ENCODE data around the gene OBSL1.

Gene OBSL1

DNA sequence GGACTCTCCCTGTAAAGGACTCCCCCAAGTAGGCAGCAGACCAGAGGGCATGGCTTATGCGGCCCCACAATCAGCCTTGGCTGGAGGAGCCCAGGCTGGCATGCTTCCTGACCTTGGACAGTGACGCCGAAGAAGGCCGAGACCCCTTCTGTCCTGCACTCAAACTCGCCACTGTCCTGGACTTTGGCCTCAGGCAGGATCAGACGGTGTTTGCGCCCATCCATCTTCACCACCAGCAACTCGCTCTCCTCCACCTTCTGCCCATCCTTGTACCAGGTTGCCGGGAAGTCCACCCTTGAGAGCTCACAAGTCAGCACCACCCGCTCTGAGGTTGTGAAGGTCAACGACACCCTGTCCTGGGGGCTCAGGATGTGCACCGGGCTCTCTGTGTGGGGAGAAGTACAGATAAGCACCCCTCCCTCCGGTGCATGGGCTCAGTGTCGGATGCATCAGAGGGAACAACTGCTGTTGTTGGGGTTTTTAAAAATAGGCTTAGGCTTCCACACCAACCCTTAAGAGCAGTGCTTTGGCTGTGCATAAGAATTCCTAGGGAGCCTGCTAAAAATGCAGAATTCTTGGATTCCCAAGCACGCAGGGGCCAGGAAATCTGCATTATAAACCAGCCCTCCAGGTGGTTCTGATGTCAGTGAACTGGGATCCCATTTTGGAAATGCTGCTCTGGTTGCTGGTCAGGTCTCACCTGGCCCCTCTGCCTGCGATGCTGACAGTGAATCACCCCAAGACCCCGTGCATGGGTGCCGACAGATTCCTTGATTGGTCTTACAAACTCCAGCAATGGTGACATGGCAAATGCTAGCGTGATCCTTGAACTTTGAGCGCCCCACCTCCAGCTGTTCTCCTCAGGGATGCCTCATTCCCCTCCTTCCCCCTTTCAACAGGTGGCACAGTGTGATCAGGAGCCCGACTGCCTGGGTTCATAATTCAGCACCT, 5.9 kb downstream of the OBSL1 start:
- DNase-seq, result no peak

DNA sequence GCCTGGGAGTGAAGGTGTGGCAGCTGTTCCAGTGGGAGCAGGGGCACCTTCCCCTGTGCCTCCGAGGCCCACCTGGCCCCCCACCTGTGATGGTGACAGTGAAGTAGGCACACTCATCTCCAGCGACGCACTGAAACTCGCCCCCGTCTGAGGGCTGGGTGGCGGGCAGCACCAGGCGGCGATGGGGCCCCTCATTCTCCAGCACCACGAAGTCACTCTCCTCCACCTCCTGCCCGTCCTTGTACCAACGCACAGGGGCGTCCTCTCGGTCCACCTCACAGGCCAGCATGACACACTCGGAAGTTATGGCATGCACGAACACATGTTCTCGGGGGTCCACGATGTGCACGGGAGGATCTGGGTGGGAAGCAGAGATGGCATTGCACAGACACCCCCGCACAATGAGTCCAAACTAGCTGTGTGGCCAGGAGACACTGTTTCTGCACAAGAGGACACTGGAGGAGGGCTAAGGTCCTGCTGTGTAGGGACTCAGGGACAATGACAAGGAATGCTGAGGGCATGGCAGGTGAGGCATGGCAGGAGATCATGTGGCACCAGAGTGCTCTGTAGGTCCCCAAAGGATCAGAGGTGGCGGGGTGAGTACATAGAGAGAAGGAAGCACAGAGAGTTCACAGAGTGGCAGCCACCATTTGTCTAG, 7.9 kb downstream of the OBSL1 start:
- DNase-seq, result no peak

DNA sequence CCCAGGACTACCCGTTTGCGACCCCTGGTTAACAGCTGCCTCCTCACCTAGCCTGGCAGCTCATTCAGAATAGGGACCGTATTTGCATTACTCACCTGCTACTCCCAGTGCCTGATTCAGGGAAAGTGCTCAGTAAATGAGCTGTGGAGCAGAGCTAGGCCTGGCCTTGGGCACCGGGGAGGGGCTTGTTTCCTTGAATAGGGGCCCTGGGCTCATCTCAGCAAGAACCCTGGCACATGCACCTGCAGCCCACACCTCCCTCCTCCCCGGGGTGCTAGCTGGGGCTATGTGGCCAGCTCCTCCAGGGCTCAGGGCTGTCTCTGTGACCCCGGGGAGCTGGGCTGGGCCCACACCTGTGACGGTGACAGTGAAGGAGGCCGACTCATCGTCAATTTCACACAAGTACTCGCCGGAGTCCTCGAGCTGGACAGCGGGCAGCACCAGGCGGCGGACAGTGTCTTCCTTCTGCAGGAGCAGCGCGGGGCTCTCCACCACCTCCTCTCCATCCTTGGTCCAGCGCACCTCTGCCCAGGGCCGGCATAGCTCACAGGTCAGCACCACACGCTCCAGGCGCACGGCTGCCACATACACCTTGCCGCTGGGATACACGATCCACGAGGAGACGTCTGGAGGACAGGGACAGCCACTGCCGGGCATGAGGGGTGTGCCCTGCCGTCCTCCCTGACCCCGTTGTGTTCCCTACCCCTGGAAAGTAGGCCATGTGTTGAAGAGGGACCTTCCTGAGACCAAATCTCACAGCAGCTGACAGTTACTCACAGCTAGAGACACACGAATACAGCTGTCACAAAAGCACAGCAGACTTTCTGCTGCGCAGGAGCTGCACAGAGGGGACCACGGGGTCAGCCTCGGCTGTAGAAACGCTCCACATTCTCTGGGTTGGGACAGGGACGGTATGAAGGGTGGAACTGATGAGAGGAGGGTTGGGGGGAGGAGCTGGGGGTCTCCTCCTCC, 9.0 kb downstream of the OBSL1 start:
- DNase-seq, result no peak

DNA sequence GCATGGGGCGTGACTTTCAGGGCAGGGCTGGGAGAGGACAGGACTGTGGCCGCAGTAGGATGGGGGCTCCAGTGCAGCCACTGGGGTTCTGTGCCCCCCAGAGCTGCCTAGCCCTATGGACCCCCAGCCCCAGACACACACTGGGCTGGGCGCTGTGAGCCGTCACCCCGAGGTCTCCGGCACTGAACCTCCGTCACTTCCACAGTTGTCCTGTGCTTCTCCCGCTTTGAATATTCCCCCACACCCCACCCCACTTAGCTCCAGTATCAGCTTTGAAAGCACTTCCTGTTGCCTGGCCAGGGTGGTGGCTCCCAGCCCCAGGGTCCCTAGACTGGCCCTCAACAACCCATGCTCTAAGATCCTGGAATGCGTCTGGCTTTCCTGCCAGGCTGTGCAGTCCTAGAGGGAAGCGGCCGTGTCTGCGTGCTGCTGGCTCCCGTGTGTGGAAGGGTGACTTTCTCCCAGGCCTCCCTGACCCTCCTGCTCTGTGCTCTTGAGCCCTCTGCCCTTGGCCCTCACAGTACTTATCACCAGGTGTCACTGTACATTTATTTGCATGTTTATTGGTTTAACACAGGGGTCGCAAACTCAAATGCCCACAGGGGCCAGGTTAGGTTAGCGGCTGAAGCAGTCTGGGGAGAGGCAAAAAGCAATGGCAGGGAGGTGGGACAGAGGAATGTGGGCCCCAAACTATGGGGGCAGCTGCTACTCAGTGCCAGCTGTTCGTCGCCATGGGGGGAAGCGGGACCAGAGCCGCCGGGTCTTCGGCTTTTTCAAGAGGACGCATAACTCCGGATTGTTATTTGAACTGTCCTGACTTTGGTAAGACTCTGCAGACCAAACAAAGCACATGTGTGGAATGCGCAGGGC, 9.9 kb downstream of the OBSL1 start:
- no peak for DNase-seq

DNA sequence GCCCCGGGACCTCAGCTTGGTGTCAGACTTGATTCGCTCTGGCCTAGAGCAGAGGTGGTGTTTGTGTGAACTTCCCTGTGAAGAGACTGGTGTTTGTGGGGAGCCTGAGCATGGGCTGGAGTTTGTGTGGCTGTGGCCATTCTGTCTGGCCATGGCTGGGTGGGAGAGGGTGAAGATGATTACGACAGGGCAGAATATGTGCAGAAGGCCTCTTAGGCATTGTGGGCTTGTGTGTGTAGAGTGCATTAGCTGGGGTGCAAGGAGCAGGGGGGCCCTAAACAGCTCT, 10.5 kb downstream of the OBSL1 start:
- no peak for DNase-seq

DNA sequence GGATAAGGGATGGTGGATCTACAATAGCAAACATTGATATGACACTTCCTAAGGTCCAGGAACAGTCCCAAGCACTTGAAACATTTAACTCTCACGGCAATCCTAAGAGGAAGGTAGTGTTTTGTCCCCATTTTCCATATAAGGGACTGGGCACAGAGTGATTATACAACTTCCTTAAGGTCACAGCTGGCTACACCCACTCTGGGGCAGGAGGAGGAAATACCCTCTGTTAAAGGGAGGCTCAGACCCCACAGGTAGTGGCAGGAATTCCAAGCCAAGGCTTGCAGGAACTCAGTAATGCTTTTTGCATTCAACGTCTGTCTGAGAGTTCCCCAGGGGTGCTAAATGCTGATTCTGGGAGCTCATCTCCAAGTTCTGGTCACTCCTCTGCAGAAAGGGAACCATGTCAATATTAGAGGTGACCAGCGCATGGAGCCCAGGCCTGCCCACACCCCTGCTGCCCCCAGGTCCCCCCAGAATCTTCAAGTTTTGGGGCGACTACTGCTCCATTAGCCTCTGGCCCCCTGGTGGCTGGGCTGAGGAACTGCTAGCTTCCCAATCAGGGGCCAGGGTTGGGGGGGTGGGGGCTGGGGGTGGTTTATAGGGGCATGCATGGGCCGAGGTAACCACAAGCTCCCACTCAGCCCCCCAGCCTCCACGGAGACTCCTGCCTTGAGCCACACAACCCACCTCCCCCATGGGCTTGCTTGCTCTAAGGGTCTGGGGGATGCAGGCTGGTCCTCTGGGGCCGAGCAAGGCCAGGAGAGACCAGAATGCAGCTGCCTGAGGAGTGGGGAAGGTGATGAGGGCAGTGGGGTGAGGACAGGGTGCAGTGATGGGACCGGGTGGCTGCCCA, 11.1 kb downstream of the OBSL1 start:
- peak; percentile 16 for DNase-seq

DNA sequence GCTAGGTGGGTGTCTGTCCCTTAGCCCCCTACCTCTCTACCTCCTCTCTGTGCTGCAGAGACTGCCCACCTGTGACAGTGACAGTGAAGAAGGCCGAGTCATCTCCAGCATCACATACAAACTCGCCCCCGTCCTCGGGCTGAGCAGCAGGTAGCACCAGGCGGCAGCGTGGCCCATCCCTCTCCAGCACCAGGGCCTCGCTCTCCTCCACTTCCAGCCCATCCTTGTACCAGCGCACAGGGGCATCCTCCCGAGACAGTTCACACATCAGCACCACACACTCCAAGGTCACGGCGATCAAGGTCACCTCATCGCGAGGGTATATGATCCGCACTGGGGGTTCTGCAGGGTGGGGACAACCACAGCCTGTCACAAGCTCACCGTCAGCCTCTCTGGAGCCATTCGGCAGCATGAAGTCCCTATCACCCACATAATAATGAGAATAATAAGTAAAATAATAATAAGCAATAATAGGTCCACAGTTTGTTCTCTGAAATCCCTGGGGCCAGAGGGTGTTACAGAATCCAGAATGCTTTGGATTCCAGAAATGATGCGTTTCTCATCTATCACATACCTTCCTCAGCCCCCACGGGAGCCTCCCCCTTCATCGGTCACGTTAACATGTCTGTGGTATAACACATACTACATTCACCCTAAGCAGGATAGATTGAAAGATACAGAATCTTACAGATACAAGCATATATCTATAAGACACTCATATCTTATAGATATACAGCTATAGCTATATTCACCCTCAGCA, 12.0 kb downstream of the OBSL1 start:
- DNase-seq, result no peak

DNA sequence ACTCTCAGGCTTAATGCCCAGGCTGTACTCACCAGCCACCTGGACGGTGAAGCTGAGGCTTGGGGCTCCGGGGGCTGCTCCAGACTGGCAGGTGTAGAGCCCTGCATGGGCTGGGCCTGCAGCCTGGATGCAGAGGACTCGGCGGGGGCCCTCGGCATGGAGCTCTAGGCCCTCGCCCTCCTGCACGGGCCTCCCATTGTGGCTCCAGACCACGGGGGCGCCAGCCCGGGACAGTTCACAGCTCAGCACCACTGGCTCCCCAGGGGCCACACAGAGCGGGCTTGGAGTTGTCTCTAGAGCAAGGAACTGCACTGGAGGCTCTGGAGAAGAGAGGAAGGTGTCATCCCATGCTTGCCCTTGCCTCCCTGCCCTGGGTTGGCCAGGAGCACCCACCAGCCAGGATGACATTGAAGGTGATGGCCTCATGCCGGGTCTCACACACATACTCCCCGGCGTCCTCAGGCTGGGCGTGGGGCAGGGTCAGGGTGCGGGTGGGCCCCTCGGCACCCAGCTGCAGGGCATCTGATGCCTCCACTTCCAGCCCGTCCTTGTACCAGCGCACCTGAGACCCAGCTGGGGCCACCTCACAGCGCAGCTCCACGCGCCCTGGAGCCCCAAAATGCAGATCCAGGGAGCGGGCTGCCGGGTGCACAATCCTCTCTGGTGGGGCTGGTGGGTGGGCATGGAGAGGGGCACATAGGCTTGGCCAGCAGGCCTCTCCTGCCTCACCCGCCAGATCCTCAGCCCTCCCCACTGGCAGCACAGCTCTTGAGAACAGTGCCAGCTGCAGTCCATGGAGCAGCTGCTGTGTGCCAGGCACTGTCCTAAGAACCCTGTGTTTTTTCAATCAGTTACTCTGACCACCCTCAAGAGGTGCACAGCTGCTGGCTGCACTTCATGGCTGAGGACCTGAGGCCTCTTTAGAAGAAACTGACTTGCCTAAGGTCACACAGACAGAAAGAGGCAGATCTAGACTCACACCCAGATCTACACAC, 13.3 kb downstream of the OBSL1 start:
- no peak for DNase-seq

DNA sequence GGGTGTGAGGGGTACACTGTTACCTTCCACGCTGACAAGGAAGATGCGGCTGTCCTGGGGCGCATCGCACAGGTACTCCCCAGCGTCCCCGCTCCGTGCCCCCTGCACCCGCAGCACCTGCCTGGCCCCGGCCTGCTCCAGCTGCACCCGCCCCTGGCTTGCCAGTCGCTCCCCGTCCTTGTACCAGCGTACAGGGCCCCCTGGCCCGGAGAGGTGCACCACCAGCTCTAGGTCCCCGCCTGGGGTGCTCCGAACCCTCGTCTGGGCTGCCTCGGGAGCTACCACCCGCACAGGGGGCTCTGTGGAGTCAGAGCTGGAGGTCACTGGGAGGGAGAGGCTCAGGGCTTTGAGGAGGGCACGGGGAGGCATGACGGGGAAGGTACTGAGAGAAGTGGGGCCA, 14.0 kb downstream of the OBSL1 start:
- no peak for DNase-seq

DNA sequence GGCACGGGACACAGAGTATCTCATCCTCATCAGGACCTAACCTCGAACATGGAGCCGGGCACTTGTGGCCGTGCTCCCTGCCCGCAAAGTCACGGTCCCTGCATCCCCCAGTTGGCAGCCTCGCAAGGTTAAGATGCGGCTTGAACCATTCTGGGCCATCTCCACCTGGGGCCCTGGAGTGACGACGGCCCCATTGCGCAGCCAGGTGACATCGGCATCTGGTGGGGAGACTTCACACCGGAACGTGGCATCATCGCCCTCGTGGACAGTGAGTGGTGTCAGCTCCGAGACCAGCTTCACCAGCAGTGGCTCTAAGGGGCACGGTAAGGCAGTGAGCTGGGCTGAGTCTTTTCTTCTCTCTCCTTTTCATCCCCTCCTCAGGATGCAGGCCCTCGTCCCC, 14.9 kb downstream of the OBSL1 start:
- DNase-seq, result no peak

DNA sequence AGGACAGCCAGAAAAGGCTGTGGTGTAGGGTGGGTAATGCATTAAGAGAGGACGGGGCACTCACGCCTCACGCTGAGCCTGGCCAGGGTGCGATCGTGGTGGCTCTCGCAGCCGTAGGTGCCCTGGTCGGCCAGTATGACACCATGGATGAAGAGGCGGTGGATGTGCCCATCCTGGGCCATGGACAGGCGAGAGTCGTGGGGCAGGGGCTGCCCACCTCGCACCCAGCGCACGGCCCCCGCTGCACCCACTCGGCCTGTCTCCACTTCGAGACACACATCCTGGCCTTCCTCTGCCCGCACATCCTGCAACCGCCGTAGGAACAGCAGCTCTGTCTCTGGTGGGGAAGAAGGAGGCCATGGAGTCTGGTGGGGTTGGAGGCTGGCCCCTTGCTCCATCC, 15.4 kb downstream of the OBSL1 start:
- DNase-seq, result no peak

DNA sequence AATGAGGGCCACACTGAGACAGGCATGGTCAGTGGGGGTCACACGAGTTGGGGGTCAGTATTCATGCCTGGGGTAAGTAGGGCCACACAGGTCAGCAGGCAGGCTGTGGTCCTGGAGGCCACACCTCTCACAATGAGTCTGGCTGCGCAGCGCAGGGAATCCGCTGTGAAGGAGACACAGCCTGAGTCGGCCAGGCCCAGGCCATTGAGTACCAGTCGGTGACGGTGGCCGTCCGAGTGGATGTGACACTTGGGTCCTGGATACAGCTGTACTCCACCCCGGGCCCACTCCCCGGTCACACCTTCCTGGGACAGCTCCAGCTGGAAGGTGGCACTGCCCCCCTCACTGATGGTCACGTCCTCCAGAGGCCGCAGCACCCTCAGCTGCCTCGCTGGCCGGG, 17.0 kb downstream of the OBSL1 start:
- no peak for DNase-seq

DNA sequence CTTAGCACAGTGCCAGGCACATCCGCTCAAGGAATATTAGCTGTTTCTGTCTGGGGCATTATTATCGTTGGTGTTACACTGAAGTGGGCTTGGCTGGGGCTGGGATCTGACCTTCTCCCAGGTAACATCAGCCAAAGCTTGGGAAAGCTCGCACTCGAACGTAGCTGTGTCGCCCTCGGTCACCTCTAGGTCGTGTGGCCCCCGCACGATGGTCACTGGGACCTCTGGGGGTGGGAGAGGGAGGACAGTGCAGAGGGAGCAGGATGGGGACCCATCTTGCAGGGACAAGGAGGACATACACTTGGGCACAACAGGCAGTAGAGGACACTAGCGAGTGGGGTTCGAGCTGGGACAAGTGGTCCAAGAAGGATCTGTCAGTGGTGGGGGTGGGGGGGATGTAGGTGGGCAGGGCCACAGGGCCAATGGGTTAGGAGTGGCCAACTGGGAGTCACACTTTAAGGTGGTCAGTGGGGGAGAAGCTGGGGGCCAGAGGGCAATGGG, 17.8 kb downstream of the OBSL1 start:
- DNase-seq, result no peak

DNA sequence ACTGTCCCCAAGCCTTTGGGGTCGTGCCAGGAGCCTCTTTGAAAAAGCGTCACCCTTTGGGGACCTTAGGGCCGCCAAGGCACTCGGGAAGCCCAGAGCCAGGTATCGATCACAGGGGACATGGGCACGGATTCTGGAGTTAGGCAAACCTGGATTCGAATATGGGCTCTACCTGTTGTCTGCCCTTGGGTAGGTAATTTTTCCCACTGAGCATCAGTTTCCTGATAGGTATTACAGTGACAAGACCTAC, 18.2 kb downstream of the OBSL1 start:
- no peak for DNase-seq

DNA sequence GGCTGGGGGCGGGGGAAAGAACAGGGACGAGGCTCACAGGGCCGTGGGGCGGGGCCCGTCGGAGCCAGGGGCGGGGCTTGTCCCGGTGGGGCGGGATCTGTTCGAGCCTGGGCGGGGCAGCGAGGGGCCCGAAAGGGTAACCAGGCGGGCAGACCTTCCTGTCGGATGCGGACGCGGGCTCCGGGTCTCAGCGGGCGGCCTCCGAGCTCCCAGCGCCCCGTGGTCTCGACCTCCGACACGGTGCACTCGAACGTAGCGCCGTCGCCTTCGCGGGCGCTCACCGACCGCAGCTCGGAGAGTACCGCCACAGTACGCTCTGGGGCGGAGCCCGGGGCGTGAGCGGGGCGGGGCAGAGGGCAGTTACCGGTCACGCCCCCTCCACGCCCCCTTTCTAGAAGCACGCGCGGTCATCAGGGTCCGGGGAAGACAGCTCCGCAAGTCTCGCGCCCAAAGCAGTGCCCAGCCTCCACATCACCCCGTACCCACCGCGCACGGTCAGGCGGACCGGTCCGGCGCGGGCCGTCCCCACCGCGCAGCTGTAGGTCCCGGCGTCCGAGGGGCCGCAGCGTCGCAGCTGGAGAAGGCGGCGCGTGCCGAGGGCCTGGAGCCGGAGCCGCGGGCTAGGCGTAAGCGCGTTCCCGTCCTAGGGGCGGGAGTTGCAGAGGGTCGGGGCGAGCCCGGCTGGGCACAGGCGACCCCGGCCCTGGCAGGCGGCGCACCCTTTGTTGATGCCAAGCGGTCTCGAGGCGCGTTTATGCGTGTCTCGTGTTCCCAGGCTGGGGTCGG, 18.8 kb downstream of the OBSL1 start:
- DNase-seq, result peak; percentile 81

DNA sequence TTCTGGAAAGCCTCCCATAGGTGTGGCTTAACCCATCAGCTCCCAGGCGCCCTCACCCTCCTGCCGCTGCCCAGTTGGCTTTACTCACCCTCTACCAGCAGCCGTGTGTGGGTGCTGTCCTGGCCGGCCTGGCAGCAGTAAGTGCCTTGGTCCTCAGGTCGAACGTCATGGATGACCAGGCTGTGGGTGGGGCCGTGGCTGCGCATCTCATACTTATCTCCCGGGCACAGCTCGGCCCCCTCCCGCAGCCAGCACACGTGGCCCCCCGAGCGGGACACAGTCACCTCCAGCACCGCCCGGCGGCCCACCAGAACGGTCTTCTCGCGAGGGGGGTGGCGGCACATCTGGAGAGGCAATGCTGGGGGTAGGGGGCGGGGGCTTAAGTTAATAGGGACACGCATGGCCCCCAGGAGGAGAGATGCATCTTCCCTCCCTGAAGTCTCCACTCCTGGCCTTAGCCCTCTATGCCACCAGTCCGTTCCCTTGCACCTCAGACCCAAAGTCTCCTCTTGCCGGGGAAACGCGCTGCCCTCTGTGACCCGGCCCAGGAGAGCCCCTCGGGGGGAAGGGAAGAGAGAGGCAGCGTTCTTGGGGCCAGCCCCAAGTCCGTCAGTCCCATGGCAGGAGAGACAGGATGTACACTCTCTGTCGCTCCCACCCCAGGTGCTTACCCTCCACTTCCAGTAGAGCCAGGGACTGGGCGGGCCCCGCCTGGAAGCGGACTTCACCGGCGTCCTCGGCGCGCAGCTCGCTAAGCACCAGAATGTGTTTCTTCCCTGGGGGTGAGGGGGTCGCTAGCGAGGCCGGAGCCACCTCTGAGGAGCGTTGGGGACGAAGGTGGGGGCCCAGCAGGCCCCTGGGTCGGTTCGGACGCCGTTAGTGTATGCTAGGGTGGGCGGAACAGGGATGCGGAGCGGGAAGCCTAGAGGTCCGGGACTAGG, 19.6 kb downstream of the OBSL1 start:
- no peak for DNase-seq

DNA sequence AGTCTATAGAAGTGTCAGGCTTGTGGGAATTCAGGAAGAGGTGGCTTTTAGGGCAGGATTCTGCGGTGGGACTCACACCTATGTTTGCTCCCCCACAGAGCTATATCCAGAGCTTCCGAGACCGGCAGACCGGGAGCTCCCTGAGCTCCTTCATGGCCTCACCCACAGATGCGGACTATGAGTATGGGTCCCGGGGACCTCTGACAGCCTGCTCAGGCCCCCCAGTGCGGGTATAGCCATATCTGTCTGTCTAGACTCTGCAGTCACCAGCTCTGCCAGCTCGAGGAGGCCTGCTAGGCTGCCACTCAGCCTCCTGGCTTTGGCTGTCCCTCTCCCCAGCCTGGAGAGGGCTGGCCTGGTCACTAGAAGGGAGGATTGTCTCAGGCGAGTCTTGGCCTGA, 21.7 kb downstream of the OBSL1 start:
- DNase-seq, result no peak
